Liver (tissue), 3 donors: ENCODE measurements around the gene ANXA11.

Source experiments
- CTCF ChIP-seq: fragments of 150-350 bp; IDR thresholded peaks from 2 replicates; pipeline ENCODE4 v1.5.1; 2017; ENCODE audit warnings: improper control_type of control experiment, low read depth, low read length; ENCODE audit not compliant: missing input control
- MAX ChIP-seq: IDR thresholded peaks from 2 replicates; pipeline ENCODE4 v1.6.1; 2016; ENCODE audit warnings: antibody characterized with exemption
- RAD21 ChIP-seq, 2 donors: IDR thresholded peaks; 2 replicates each; pipeline ENCODE4 v1.6.1; 2016; ENCODE audit warnings: antibody characterized with exemption in 2 of 2, mild to moderate bottlenecking in 2 of 2
- RXRA ChIP-seq, 2 donors: IDR thresholded peaks; 2 replicates each; pipeline ENCODE4 v1.6.1; 2017 to 2018; ENCODE audit warnings: antibody characterized with exemption in 2 of 2, mild to moderate bottlenecking in 1 of 2
- TAF1 ChIP-seq: conservative IDR thresholded peaks from 2 replicates; pipeline ENCODE4 v1.6.1; 2016; ENCODE audit warnings: antibody characterized with exemption, mild to moderate bottlenecking
- YY1 ChIP-seq: IDR thresholded peaks from 2 replicates; pipeline ENCODE4 v1.6.1; 2016; ENCODE audit warnings: antibody characterized with exemption, mild to moderate bottlenecking
- ZBTB33 ChIP-seq: IDR thresholded peaks from 2 replicates; pipeline ENCODE4 v1.6.1; 2016; ENCODE audit warnings: antibody characterized with exemption
- donor health status: healthy.
- donor health status: healthy.

- TF ChIP-seq MAX (no peak), CTCF (no peak), YY1 (no peak), TAF1 (no peak), ZBTB33 (no peak), RAD21 (IDR thresholded peaks at IDR 0.05) (no peak), RXRA (IDR thresholded peaks at IDR 0.05) (no peak)
These were observed 5.1 kb downstream of the ANXA11 start for GRCh38 chr10:80200259-80200658.
